Glutamatergic neuron (in vitro differentiated cells): Measurements from ENCODE around the gene TUBGCP4. TPM values are rescaled to one million over a fixed set of nuclear protein-coding genes. Genes with fewer than 3 reads are reported as not detected.

Experiments used
- DNase-seq: peaks from one replicate; pipeline ENCODE4 v3.0.0; 2022
- H3K27ac Mint-ChIP-seq: one replicate; pipeline ENCODE4 v1.8.0; 2020; ENCODE audit warnings: mild to moderate bottlenecking, mixed read lengths, inconsistent platforms; ENCODE audit not compliant: unreplicated experiment
- H3K27me3 Mint-ChIP-seq: one replicate; pipeline ENCODE4 v1.8.0; 2020; ENCODE audit warnings: mild to moderate bottlenecking, moderate library complexity, mixed read lengths, inconsistent platforms; ENCODE audit not compliant: unreplicated experiment
- H3K36me3 Mint-ChIP-seq: one replicate; pipeline ENCODE4 v1.8.0; 2020; ENCODE audit warnings: mild to moderate bottlenecking, mixed read lengths, inconsistent platforms; ENCODE audit not compliant: unreplicated experiment
- H3K4me1 Mint-ChIP-seq: one replicate; pipeline ENCODE4 v1.8.0; 2020; ENCODE audit warnings: mild to moderate bottlenecking, low read depth, mixed read lengths, inconsistent platforms; ENCODE audit not compliant: unreplicated experiment
- H3K4me3 Mint-ChIP-seq: one replicate; pipeline ENCODE4 v1.8.0; 2020; ENCODE audit warnings: mild to moderate bottlenecking, mixed read lengths, inconsistent platforms; ENCODE audit not compliant: unreplicated experiment
- H3K9me3 Mint-ChIP-seq: one replicate; pipeline ENCODE4 v1.8.0; 2020; ENCODE audit warnings: mild to moderate bottlenecking, moderate library complexity, mixed read lengths, inconsistent platforms; ENCODE audit not compliant: unreplicated experiment
- CTCF ChIP-seq: fragments of 200-600 bp; sonication (generic); IDR thresholded peaks from one replicate; pipeline ENCODE4 v1.5.0; 2021; ENCODE audit not compliant: partially characterized antibody, unreplicated experiment
- total RNA-seq: library from RNA; stranded (reverse); fragmentation: NEBNext Ultra II Directional; extraction: Animal tissue kit (Norgen Biotek cat#: 25700); gene quantifications from one replicate; pipeline ENCODE4 v1.2.1, GENCODE V29; 2021; ENCODE audit not compliant: unreplicated experiment

TUBGCP4 gene
- total RNA-seq, 1 donor from 2014 or later: 29.9 TPM

- Mint-ChIP-seq H3K9me3 (no peaks in the 10 kb centered on the region), H3K4me3 (no peak overlapping the region), H3K27me3 (no peaks in the 10 kb centered on the region), H3K36me3 (no peaks in the 10 kb centered on the region), H3K27ac (no peak overlapping the region), H3K4me1 (no peaks in the 10 kb centered on the region)
- no peak for TF ChIP-seq CTCF
- no peak for DNase-seq
Measured at GRCh38 chr15:43406189-43406588, 35.3 kb downstream of the TUBGCP4 start.

GRCh38 chr15:43406808-43407207, 35.9 kb downstream of the TUBGCP4 start:
- DNase-seq: no peak
- Mint-ChIP-seq H3K36me3 (no peaks in the 10 kb centered on the region), H3K9me3 (no peaks in the 10 kb centered on the region), H3K27ac (no peak overlapping the region), H3K4me1 (no peaks in the 10 kb centered on the region), H3K27me3 (no peaks in the 10 kb centered on the region), H3K4me3 (no peak overlapping the region)
- TF ChIP-seq CTCF: no peak

GRCh38 chr15:43408789-43409188, 37.9 kb downstream of the TUBGCP4 start:
- H3K27ac Mint-ChIP-seq: no peak overlapping the region
- H3K4me1 Mint-ChIP-seq: no peaks in the 10 kb centered on the region
- no peak for DNase-seq
- H3K4me3 Mint-ChIP-seq: no peak overlapping the region
- no peak for TF ChIP-seq CTCF
- H3K9me3 Mint-ChIP-seq: no peaks in the 10 kb centered on the region
- no peaks in the 10 kb centered on the region for H3K36me3 Mint-ChIP-seq
- H3K27me3 Mint-ChIP-seq: no peaks in the 10 kb centered on the region

GRCh38 chr15:43410572-43411214, 39.8 kb downstream of the TUBGCP4 start:
- no peaks in the 10 kb centered on the region for H3K9me3 Mint-ChIP-seq
- DNase-seq: no peak
- no peaks in the 10 kb centered on the region for H3K27me3 Mint-ChIP-seq
- no peak overlapping the region for H3K27ac Mint-ChIP-seq
- no peak overlapping the region for H3K4me3 Mint-ChIP-seq
- TF ChIP-seq CTCF: no peak
- H3K4me1 Mint-ChIP-seq: no peaks in the 10 kb centered on the region
- H3K36me3 Mint-ChIP-seq: no peaks in the 10 kb centered on the region

- H3K36me3 Mint-ChIP-seq: no peaks in the 10 kb centered on the region
- H3K4me3 Mint-ChIP-seq: no peak overlapping the region
- no peaks in the 10 kb centered on the region for H3K27me3 Mint-ChIP-seq
- H3K4me1 Mint-ChIP-seq: no peaks in the 10 kb centered on the region
- TF ChIP-seq CTCF: no peak
- no peak overlapping the region for H3K27ac Mint-ChIP-seq
- no peaks in the 10 kb centered on the region for H3K9me3 Mint-ChIP-seq
- DNase-seq: no peak
Measured at GRCh38 chr15:43412096-43412495, 41.2 kb downstream of the TUBGCP4 start.
